Neuronal stem cell (in vitro differentiated cells): ENCODE measurements around the gene C19orf25.

ENCODE experiments used
- DNase-seq: peaks from one replicate; pipeline ENCODE4 v3.0.0-alpha.2; 2013; ENCODE audit warnings: low spot score
- H2AFZ ChIP-seq: one replicate; pipeline ENCODE4 v1.6.1; 2013; ENCODE audit warnings: mild to moderate bottlenecking, low read length, inconsistent platforms
- H2AK5ac ChIP-seq: 2 replicates; pipeline ENCODE4 v1.6.1; 2013; ENCODE audit warnings: low read depth, mild to moderate bottlenecking, inconsistent platforms, low read length, moderate library complexity, mixed read lengths
- H2BK120ac ChIP-seq: 2 replicates; pipeline ENCODE4 v1.6.1; 2013; ENCODE audit warnings: low read depth, mild to moderate bottlenecking, inconsistent platforms, low read length, moderate library complexity, mixed read lengths
- H2BK12ac ChIP-seq: one replicate; pipeline ENCODE4 v1.6.1; 2013; ENCODE audit warnings: low read length, inconsistent platforms
- H2BK15ac ChIP-seq: 2 replicates; pipeline ENCODE4 v1.6.1; 2013; ENCODE audit warnings: mild to moderate bottlenecking, low read length, inconsistent platforms, mixed read lengths
- H2BK5ac ChIP-seq: one replicate; pipeline ENCODE4 v1.6.1; 2013; ENCODE audit warnings: inconsistent platforms, mild to moderate bottlenecking, low read length, moderate library complexity
- H3K14ac ChIP-seq: one replicate; pipeline ENCODE4 v1.6.1; 2013; ENCODE audit warnings: low read length, inconsistent platforms
- H3K18ac ChIP-seq: 2 replicates; pipeline ENCODE4 v1.6.1; 2013; ENCODE audit warnings: low read length, inconsistent platforms
- H3K23ac ChIP-seq: 2 replicates; pipeline ENCODE4 v1.6.1; 2013; ENCODE audit warnings: low read depth, mild to moderate bottlenecking, mixed read lengths, low read length, inconsistent platforms; ENCODE audit not compliant: poor library complexity
- H3K27ac ChIP-seq: replicated peaks from 3 replicates; pipeline ENCODE4 v1.5.1; 2013; ENCODE audit warnings: low read length, inconsistent platforms
- H3K27me3 ChIP-seq, 3 experiments: 2 replicates each; pipeline ENCODE4 v1.6.1; 2013; ENCODE audit warnings: low read length in 3 of 3, mild to moderate bottlenecking in 2 of 3, inconsistent platforms in 1 of 3, low read depth in 1 of 3, mixed read lengths in 1 of 3, moderate library complexity in 1 of 3; ENCODE audit not compliant: control insufficient read depth in 3 of 3, insufficient read depth in 3 of 3
- H3K36me3 ChIP-seq, 2 donors: replicated peaks in 1 of 2; 2 replicates each; pipeline ENCODE4 v1.6.1; 2013; ENCODE audit warnings: low read length in 2 of 2; ENCODE audit not compliant: control insufficient read depth in 2 of 2, insufficient read depth in 2 of 2
- H3K4ac ChIP-seq: 2 replicates; pipeline ENCODE4 v1.6.1; 2013; ENCODE audit warnings: inconsistent platforms, mild to moderate bottlenecking, low read length, moderate library complexity
- H3K4me1 ChIP-seq, 2 donors: 1 replicate in 1 of 2; 2 replicates in 1 of 2; pipeline ENCODE4 v1.6.1; 2013; ENCODE audit warnings: low read length in 2 of 2, low read depth in 1 of 2; ENCODE audit not compliant: control insufficient read depth in 2 of 2, insufficient read depth in 1 of 2
- H3K4me2 ChIP-seq: one replicate; pipeline ENCODE4 v1.6.1; 2013; ENCODE audit warnings: mild to moderate bottlenecking, low read length, inconsistent platforms; ENCODE audit not compliant: insufficient read depth, poor library complexity, severe bottlenecking
- H3K4me3 ChIP-seq, 2 donors: 2 replicates each; pipeline ENCODE4 v1.5.1; 2013; ENCODE audit warnings: low read length in 2 of 2, mild to moderate bottlenecking in 2 of 2, inconsistent platforms in 1 of 2, moderate library complexity in 1 of 2
- H3K79me1 ChIP-seq: one replicate; pipeline ENCODE4 v1.6.1; 2013; ENCODE audit warnings: low read depth, mild to moderate bottlenecking, inconsistent platforms, low read length, moderate library complexity
- H3K9ac ChIP-seq: one replicate; pipeline ENCODE4 v1.6.1; 2013; ENCODE audit warnings: mild to moderate bottlenecking, low read depth, low read length, inconsistent platforms; ENCODE audit not compliant: poor library complexity
- H3K9me3 ChIP-seq, 2 donors: replicated peaks in 1 of 2; 2 replicates each; pipeline versions ENCODE3 to v1.6.1; 2013; ENCODE audit warnings: low read length in 2 of 2, mild to moderate bottlenecking in 2 of 2, inconsistent platforms in 1 of 2, low read depth in 1 of 2, mixed read lengths in 1 of 2, moderate library complexity in 1 of 2; ENCODE audit not compliant: control insufficient read depth in 2 of 2, insufficient read depth in 1 of 2
- H4K8ac ChIP-seq: one replicate; pipeline ENCODE4 v1.6.1; 2013; ENCODE audit warnings: low read depth, mild to moderate bottlenecking, inconsistent platforms, low read length, moderate library complexity
- H4K91ac ChIP-seq: one replicate; pipeline ENCODE4 v1.6.1; 2013; ENCODE audit warnings: low read length, low read depth, mild to moderate bottlenecking, inconsistent platforms; ENCODE audit not compliant: poor library complexity
- WGBS, 2 donors: extraction: QIAGEN DNeasy Blood & Tissue Kit; methylation state at CpG; one replicate each; pipeline ENCODE4 v1.1.7; 2013; ENCODE audit warnings: missing lambda C conversion rate in 2 of 2, mixed read lengths in 1 of 2; ENCODE audit not compliant: insufficient read length in 2 of 2, insufficient replicate concordance in 1 of 2; ENCODE audit errors: extremely low coverage in 2 of 2; 5-methylcytosine and 5-hydroxymethylcytosine counted together

The C19orf25 gene

GRCh38 chr19:1433119-1434039, 45.6 kb downstream of the C19orf25 start:
- H2BK15ac ChIP-seq: no peak overlapping the region
- no peaks in the 10 kb centered on the region for H3K27me3 ChIP-seq
- no peaks in the 10 kb centered on the region for H3K9me3 ChIP-seq
- H3K18ac ChIP-seq: no peak overlapping the region
- no peak overlapping the region for H2AK5ac ChIP-seq
- H3K4me3 ChIP-seq: peak overlapping the region in 1 of 2 donors; percentile 32
- no peak overlapping the region for H2BK120ac ChIP-seq
- H3K4me2 ChIP-seq: no peak overlapping the region
- WGBS, 2 donors: no CpG with 5 or more reads among the region's 47 CpGs
- peaks cover 49 to 67% of the 10 kb centered on the region in 2 donors for H3K36me3 ChIP-seq
- no peak overlapping the region for H4K8ac ChIP-seq
- DNase-seq: no peak
- H3K4me1 ChIP-seq: no peaks in the 10 kb centered on the region
- H3K14ac ChIP-seq: no peak overlapping the region
- H3K4ac ChIP-seq: no peak overlapping the region
- no peak overlapping the region for H3K23ac ChIP-seq
- H2BK5ac ChIP-seq: peak overlapping the region; percentile 24
- no peak overlapping the region for H2AFZ ChIP-seq
- H2BK12ac ChIP-seq: no peak overlapping the region
- no peak overlapping the region for H4K91ac ChIP-seq
- no peak overlapping the region for H3K27ac ChIP-seq
- H3K79me1 ChIP-seq: peaks cover 15% of the 10 kb centered on the region
- peak overlapping the region; percentile 44 for H3K9ac ChIP-seq

- H3K4ac ChIP-seq: no peak overlapping the region
- no peak overlapping the region for H2AK5ac ChIP-seq
- no peak overlapping the region for H2BK15ac ChIP-seq
- H2BK12ac ChIP-seq: no peak overlapping the region
- H2BK5ac ChIP-seq: no peak overlapping the region
- no peaks in the 10 kb centered on the region for H3K4me1 ChIP-seq
- no peak overlapping the region for H4K91ac ChIP-seq
- H3K36me3 ChIP-seq: peaks cover 51 to 76% of the 10 kb centered on the region in 2 donors
- H2BK120ac ChIP-seq: no peak overlapping the region
- H3K9ac ChIP-seq: no peak overlapping the region
- H3K4me2 ChIP-seq: no peak overlapping the region
- no peak overlapping the region for H3K23ac ChIP-seq
- H3K27ac ChIP-seq: no peak overlapping the region
- H3K18ac ChIP-seq: no peak overlapping the region
- no peak for DNase-seq
- no peak overlapping the region for H3K14ac ChIP-seq
- H2AFZ ChIP-seq: no peak overlapping the region
- H3K27me3 ChIP-seq: no peaks in the 10 kb centered on the region
- H3K79me1 ChIP-seq: peaks cover 14% of the 10 kb centered on the region
- H4K8ac ChIP-seq: no peak overlapping the region
- no peaks in the 10 kb centered on the region for H3K9me3 ChIP-seq
- WGBS, 2 donors: no CpG with 5 or more reads among the region's 16 CpGs
- no peak overlapping the region for H3K4me3 ChIP-seq
These were observed 46.5 kb downstream of the C19orf25 start for GRCh38 chr19:1432507-1432887.

- Histone ChIP-seq H3K79me1 (peaks cover 14% of the 10 kb centered on the region), H2AK5ac (no peak overlapping the region), H3K36me3 (peaks cover 51 to 82% of the 10 kb centered on the region in 2 donors), H3K27ac (no peak overlapping the region), H3K4ac (peak overlapping the region; percentile 66), H2BK15ac (no peak overlapping the region), H3K14ac (no peak overlapping the region), H2BK120ac (no peak overlapping the region), H3K4me1 (no peaks in the 10 kb centered on the region), H2BK5ac (no peak overlapping the region), H3K4me2 (no peak overlapping the region), H4K8ac (no peak overlapping the region), H2AFZ (no peak overlapping the region), H2BK12ac (no peak overlapping the region), H4K91ac (no peak overlapping the region), H3K23ac (peak overlapping the region; percentile 65), H3K18ac (no peak overlapping the region), H3K4me3 (peak overlapping the region in 1 of 2 donors; percentile 38), H3K9ac (no peak overlapping the region), H3K27me3 (no peaks in the 10 kb centered on the region), H3K9me3 (no peaks in the 10 kb centered on the region)
- no CpG with 5 or more reads among the region's 24 CpGs for WGBS, 2 donors
- DNase-seq: no peak
These were observed 47.1 kb downstream of the C19orf25 start for GRCh38 chr19:1431759-1432506.

- no peak for DNase-seq
- no peak overlapping the region for H3K4ac ChIP-seq
- H3K79me1 ChIP-seq: peaks cover 17% of the 10 kb centered on the region
- H2AFZ ChIP-seq: no peak overlapping the region
- peaks cover 3 to 6% of the 10 kb centered on the region in 2 donors for H3K4me1 ChIP-seq
- H3K27ac ChIP-seq: no peak overlapping the region
- WGBS, 2 donors: no CpG with 5 or more reads among the region's 14 CpGs
- H2BK12ac ChIP-seq: no peak overlapping the region
- no peak overlapping the region for H3K4me2 ChIP-seq
- no peak overlapping the region for H2BK15ac ChIP-seq
- H3K23ac ChIP-seq: no peak overlapping the region
- no peak overlapping the region for H3K4me3 ChIP-seq
- no peak overlapping the region for H4K8ac ChIP-seq
- H2AK5ac ChIP-seq: no peak overlapping the region
- peaks cover 50 to 92% of the 10 kb centered on the region in 2 donors for H3K36me3 ChIP-seq
- no peak overlapping the region for H3K14ac ChIP-seq
- peak overlapping the region; percentile 60 for H3K9ac ChIP-seq
- H3K27me3 ChIP-seq: no peaks in the 10 kb centered on the region
- H3K9me3 ChIP-seq: no peaks in the 10 kb centered on the region
- no peak overlapping the region for H3K18ac ChIP-seq
- no peak overlapping the region for H4K91ac ChIP-seq
- H2BK5ac ChIP-seq: no peak overlapping the region
- no peak overlapping the region for H2BK120ac ChIP-seq
These were observed 48.8 kb downstream of the C19orf25 start for GRCh38 chr19:1430246-1430645.
